GM11168 (cell line): Measurements from ENCODE around the gene RABEP2.
"Not testable (repeated sequence)": the region's sequence is repeated elsewhere in the genome, so short reads cannot be mapped to it uniquely, and the experiment has no call there.

Source experiments
- in situ Hi-C: fragments of 300-500 bp; cut with MboI; formaldehyde crosslinking; loops from one replicate; pipeline ENCODE4 v1.12.0; 2022; ENCODE audit warnings: low sequenced_read_pairs; ENCODE audit not compliant: unreplicated experiment

Gene RABEP2

GRCh38 chr16:28933171-28933570 lies 8.1 kb upstream of the RABEP2 start:
- in situ Hi-C loops: no loop called here

GRCh38 chr16:28932339-28933141 lies 7.5 kb upstream of the RABEP2 start:
- in situ Hi-C loops: no loop called here

- in situ Hi-C loops: no loop called here
Observed at GRCh38 chr16:28931801-28932225, 6.8 kb upstream of the RABEP2 start, which contains the start of gene CD19. Gene CD19 (plus strand): TSS chr16:28931971. CDS start chr16:28932001, 30 bp downstream.

GRCh38 chr16:28930652-28931051 lies 5.6 kb upstream of the RABEP2 start:
- in situ Hi-C loops: no loop called here

DNA sequence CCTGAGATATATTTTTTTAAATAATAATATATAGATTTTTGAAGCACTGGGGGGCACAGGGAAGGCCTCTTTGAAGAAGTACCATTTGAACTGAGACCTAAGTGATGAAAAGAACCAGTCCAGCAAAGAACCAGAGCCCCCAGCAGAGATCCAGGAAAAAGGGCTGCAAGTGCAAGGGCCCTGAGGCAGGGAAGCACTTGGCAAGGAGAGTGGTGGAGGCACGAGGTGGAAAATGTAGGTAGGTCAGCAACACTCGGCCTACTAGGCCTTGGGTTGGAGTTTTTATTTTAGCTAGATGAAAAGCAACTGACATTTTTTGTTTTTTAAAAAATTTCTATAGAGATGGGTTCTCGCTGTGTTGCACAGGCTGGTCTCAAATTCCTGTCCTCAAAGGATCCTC lies 5.2 kb upstream of the RABEP2 start:
- in situ Hi-C loops: no loop called here

DNA sequence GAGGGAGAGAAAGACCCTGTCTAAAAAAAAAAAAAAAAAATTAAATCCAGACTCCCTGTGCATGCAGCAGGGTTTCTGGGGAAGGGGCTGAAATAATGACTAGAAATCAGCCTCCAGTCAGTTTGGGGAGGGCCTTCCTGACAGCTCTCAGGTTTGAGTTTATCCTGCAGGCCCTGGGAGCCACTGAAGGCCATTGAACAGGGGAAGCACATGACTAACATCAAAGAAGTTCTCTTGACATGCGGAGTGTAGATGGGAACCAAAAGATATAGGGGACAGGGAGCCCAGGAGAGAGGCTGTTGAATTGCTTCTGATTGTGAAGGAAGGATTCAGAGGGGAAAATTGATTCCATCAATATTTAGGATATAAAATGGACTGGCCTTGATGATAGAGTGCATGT lies 2.8 kb upstream of the RABEP2 start:
- in situ Hi-C loops: no loop called here

DNA sequence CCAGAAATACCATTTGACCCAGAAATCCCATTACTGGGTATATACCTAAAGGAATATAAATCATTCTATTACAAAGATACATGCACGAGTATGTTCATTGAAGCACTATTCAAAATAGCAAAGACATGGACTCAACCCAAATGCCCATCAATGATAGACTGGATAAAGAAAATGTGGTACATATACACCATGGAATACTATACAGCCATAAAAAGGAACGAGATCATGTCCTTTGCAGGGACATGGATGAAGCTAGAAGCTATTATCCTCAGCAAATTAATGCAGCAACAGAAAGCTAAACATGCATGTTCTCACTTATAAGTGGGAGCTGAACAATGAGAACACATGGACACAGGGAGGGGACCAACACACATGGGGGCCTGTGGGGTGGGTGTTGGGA lies 1.2 kb upstream of the RABEP2 start:
- in situ Hi-C loops: not testable (repeated sequence)

- in situ Hi-C loops: no loop called here
Observed at GRCh38 chr16:28925386-28926228, 569 bp upstream of the RABEP2 start.

DNA sequence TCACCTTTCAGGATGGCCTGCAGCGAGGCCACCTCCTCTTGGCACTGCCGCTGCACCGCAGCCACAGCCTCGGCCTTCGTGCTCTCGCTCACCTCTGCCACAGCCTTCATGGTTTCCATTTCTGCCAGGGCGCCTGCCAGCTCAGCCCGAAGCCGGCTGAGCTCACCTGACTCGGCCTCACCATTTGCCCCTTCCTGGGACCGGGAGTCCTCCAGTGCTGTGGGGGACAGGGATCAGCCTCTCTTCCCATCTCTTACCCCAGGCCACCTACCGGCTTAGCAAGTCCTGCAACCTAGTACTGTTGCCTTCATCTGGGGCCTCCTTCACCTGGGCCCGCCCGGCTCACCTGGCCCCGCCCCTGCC lies 658 bp downstream of the RABEP2 start:
- in situ Hi-C loops: no loop called here

- in situ Hi-C loops: no loop called here
Observed at GRCh38 chr16:28923652-28924398, 1.2 kb downstream of the RABEP2 start.

DNA sequence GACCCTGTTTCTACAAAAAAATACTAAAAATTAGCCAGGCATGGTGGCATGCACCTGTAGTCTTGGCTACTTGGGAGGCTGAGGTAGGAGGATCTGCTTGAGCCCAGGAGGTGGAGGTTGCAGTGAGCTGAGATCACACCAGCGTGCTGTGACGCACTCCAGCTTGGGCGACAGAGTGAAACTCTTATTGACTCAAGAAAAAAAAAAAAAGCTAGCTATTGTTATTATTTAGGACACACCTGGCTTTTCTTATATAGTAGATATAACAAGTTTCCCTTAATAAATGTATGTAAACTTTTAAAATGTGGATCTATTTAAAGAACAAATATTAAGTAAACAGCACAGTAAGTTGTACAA lies 1.8 kb downstream of the RABEP2 start:
- in situ Hi-C loops: no loop called here

- in situ Hi-C loops: no loop called here
Observed at GRCh38 chr16:28918698-28919097, 6.3 kb downstream of the RABEP2 start.

- in situ Hi-C loops: no loop called here
Observed at GRCh38 chr16:28917095-28917494, 7.9 kb downstream of the RABEP2 start.

GRCh38 chr16:28915181-28915580 lies 9.9 kb downstream of the RABEP2 start:
- in situ Hi-C loops: no loop called here

DNA sequence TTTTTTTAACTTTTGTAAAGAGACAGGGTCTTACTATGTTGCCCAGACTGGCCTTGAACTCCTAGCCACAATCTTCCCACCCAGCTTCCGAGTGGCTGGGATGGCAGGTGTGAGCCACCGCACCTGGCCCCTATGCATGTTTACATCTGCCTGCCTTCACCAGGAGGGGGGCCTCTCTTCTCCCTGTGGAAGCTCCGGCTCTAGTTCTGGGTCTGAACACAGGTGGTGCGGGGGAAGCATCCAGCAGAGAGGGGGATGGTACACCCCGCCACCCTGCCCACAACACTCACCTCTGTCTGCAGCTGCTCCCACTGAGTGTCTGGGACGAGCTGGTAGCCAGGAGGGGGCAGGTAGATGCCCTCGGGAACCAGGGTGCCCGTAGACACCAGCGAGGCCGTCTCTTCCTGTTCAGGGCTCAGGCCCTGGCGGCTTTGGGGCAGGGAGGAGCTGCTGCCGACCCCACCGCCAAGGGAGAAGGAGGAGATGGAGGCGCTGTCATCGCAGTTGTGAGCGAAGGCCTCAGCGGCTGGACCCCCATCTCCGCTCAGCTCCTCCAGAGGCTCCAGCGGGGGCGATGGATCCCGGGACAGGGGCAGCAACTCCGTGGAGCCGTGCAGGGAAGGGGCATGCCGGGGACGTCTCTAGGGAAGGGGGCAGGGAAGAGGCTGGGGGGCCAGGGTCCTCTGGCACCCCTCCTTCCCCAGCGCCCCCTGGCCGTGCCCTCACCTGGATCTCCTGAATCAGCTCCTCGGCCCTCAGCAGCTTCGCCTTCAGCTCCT lies 10.9 kb downstream of the RABEP2 start:
- in situ Hi-C loops: no loop called here

GRCh38 chr16:28912558-28912957 lies 12.5 kb downstream of the RABEP2 start:
- in situ Hi-C loops: no loop called here

GRCh38 chr16:28910086-28911031 lies 14.7 kb downstream of the RABEP2 start:
- in situ Hi-C loops: no loop called here

GRCh38 chr16:28905800-28906372 lies 19.2 kb downstream of the RABEP2 start:
- in situ Hi-C loops: no loop called here
